HG02981 (cell line): ENCODE results near the gene HOXB9.

Experiments
- ATAC-seq: cut with Tn5 transposase; IDR thresholded peaks from one replicate; pipeline ENCODE4 v1.9.1; 2021; ENCODE audit warnings: mild to moderate bottlenecking, moderate library complexity; ENCODE audit not compliant: unreplicated experiment

The HOXB9 gene

GRCh38 chr17:48626245-48627117 is at the start of gene HOXB9:
HOXB9 (minus strand) TSS chr17:48626358; CDS start chr17:48626269, 89 bp downstream.
- no peak for ATAC-seq

GRCh38 chr17:48672340-48672739 is 46.2 kb upstream of the HOXB9 start:
- no peak for ATAC-seq

GRCh38 chr17:48671697-48672171 is 45.6 kb upstream of the HOXB9 start:
- no peak for ATAC-seq

- no peak for ATAC-seq
These were observed 37.2 kb upstream of the HOXB9 start for GRCh38 chr17:48663134-48663924.

- no peak for ATAC-seq
These were observed 29.8 kb upstream of the HOXB9 start for GRCh38 chr17:48655913-48656312.

- no peak for ATAC-seq
These were observed 23.6 kb upstream of the HOXB9 start for GRCh38 chr17:48649741-48650140.

- ATAC-seq = no peak
These were observed 21.7 kb upstream of the HOXB9 start for GRCh38 chr17:48647963-48648245.

- ATAC-seq = no peak
These were observed 21.2 kb upstream of the HOXB9 start for GRCh38 chr17:48647103-48647962.

GRCh38 chr17:48646183-48647102 is 20.3 kb upstream of the HOXB9 start:
- no peak for ATAC-seq

GRCh38 chr17:48645639-48646182 is 19.6 kb upstream of the HOXB9 start:
- ATAC-seq = no peak

- ATAC-seq = no peak
These were observed 18.9 kb upstream of the HOXB9 start for GRCh38 chr17:48644910-48645557.

- no peak for ATAC-seq
These were observed 18.0 kb upstream of the HOXB9 start for GRCh38 chr17:48644159-48644558.

- no peak for ATAC-seq
These were observed 17.5 kb upstream of the HOXB9 start for GRCh38 chr17:48643697-48644012.

GRCh38 chr17:48642843-48643696 is 16.9 kb upstream of the HOXB9 start:
- ATAC-seq = no peak

- ATAC-seq = no peak
These were observed 16.1 kb upstream of the HOXB9 start for GRCh38 chr17:48642059-48642842.

- ATAC-seq = no peak
These were observed 15.4 kb upstream of the HOXB9 start for GRCh38 chr17:48641541-48642058.

GRCh38 chr17:48640858-48641180 is 14.7 kb upstream of the HOXB9 start:
- ATAC-seq = no peak
